Stimulated activated CD4-positive, alpha-beta T cell treated with anti-CD3 and anti-CD28 coated beads, Interleukin-4, amount 100 ng/mL, for 48 hours (primary cell): ENCODE measurements around the gene HOXB5.

Experiments
- DNase-seq, 2 donors: peaks; one replicate each; pipeline ENCODE4 v3.0.0-alpha.2; 2020; ENCODE audit warnings: low read depth in 2 of 2

Gene HOXB5

DNA sequence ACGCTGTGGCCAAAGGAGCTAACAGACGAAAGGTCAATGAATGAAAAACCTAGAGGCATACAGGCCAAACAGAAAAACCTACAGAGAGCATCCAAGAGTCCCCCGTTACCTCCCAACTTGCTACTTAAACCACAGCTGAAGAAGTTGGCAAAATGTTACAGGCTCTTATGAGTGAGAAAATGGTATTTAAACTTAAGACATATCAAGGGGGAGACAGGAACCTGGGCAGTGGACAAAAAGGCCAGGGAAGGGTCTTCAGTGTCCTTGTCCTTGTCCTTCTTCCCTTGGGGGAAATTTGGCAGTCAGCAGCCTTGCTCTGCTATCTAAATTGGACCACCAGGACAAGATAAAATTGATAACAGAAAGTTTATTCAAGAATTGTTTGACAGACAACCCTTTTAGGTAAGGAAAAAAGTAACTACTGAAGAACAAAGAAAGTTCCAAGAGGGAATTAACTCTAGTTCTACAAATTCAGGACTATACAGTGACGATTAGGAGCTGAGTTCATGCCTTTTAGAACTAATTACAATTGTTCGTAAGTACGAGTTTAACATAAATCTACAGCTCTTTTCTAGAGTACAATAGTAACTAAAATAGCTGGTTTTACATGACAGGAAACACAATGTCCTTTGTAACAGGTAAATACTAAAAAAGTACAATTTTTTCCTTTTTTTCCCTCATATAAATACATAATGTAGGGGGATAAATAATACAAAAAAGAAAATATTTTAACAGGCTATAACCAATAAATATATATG lies 44.9 kb downstream of the HOXB5 start:
- no peak for DNase-seq

DNA sequence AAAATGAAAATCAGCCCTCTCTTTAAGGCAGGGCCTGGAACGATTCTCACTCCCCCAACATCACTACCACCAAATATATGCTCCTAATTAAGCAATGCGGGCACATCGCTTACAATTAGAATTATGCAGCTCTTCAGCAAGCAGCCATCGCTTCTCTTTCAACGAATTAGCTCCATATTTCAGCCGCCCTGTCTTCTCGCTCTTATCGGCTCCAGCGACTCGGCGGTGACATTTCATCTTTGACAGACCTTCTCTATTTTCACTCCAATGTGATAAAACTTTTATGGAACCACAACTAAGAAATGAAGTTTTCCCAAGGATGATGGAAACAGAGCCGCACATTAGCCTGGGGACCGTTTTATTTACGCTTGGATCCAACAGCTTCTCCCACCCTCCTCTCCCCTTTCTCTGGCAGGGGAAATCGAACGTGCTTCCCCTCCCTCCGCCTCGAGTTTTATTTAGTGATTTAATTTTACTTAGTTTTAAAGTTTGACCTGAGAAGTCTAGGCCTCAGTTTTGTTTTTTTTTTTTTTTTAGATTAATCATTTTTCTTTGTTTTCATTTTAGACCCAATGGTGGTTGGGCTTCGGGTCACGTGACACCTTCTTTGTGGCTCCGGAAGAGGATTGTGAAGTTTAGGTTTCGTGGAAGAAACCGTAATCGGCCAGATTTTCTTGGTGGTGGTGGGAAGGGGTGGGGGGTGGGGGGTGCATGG lies 45.6 kb downstream of the HOXB5 start:
- DNase-seq = peak in 1 of 2 donors; percentile 24

DNA sequence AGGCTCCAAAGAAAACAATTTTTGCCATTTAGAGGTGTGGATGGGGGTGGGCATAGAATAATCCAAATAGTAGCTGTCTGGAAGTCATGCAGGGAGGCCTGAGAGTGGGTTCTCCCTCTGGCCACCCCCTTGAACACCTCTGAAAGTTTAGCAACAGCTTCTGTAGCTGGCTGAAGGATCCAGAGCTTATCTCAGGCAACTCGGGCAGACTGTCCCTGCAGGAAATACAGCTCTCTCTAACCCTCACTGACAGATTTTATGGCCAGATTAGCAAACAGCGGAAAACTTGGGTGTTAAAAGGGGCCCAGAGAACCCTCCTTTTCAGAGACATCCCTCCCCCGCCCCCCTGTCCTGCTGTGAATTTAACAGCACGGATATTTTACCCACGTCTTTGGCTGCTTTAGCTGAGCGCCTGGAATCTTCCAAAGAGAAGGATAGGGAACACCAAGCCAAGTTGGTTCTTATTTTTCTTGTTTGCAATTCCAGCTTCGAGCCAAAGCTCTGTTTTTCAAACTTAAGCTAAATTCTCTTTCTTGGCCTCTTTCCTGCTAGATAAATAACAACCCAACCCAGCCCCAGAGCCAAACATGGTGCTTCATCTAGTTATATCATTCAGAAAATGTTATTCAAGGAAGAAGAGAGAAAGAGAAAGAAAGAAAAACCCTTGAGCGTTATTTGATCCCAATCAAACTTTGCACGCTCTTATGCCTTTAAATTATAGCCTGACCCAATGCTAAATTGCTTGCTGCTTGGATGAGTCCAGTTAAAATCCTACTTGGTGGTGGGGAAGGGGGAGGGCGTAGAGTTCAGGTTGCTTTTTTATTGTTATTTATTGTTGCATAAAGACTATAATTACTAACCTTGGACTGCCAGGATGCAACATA lies 46.4 kb downstream of the HOXB5 start:
- no peak for DNase-seq

DNA sequence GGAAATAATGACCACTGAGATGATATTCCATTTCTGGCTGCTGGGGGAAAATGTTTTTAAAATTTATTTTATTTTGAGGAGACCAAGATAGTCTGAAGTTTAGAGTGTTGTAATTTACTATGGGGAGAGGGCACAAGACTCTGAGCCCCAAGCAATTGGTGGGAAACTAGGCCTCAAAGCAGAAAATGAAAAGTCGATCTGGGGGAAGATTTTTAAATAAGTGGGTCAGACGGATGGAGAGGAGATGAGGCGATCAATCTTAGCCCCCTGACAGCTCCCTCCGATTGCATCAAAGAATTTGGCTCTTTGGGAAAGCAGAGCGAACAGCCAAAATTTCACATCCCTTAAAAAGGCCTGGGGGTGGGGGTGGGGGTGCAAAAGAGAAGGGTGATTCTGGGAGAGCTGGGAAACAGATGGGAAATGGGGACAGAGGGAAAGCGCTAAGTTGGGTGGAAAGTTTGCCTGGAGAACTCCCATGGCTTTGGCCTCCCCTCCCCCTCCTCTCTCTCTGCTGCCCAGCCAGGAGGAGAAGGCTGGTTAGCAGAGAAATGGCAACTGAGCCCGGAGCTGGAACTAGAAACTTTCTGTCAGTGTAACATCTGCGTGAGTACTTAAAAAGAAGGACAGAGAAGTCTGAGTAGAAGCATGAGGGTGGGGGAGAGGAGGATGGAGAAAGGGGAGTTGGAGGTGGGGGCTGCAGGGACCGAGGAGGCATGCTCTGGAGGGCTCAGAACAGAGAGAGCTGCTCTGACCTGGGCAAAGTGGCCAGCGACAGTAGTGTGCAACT lies 47.2 kb downstream of the HOXB5 start:
- no peak for DNase-seq

DNA sequence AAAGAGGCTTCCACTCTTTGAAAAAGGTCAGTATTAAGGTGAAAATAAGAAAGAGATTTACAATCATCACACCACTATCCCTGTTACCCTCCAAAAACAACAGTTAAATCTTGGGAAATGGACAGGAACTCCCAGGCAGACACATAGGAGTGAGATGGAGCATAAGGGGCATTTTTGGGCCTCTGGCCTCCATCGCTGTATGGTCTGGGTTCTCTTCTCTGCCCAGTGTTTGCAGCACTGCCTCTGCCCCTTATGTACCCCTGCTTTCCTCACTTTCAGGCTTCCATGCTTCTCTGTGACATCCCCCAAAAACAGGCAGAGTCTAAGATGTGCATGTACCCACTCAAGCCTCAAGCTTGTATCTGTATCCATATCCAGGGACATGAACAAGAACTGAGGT lies 48.0 kb downstream of the HOXB5 start:
- DNase-seq = no peak

DNA sequence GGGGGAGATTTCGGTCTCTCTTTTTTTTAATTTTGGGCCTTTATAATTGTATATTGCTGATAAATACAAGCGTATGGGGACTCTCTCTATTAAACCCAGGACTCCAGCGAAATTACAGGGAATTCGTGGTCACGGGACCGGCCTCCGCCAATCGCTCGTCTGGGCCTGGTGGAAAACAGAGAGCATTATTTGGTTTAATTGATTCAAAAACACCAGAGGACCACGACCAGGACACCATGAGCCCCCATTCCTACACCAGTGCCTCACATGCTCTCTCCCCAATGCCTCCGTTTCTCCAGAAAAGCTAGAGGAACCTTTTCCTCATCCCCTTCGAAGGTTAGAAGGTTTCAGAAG lies 48.6 kb downstream of the HOXB5 start, which contains the start of gene HOXB2:
TSS of gene HOXB2 (minus strand) at position 88 of the 354 bp plus-strand sequence. CDS start 198 bp downstream, outside the sequence.
- no peak for DNase-seq

DNA sequence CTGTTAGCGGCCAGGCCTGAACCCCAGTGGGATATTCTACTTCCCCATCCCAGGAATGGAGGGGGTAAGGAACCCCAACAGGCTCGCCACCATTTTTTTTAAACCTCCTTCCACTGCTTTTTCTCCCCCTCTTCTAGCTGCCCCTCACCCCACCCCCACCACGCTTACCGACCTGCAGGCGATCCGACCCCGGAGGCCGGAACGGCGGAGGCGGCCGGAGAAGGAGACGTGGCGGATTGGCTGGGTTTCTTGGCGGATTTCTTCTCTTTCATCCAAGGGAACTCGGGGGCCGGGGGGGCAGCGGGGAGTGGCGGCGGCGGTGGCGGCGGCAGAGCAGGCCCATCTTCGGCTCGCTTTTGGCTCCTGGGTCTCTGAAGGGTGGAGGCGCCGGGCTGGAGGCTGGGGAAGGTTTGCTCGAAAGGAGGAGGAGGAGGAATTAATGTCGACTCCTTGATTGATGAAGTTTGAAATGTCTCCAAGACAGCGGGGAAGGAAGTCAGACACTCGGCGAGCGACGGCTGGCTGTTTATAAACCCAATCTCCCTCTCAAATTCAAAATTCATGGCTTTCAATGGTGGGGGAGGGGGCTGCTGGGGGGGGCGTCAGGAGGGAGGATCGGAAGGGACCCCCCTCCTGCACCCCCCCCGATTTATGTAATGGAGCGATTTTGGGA lies 49.1 kb downstream of the HOXB5 start:
- peak; percentile 23 to 28 for DNase-seq

DNA sequence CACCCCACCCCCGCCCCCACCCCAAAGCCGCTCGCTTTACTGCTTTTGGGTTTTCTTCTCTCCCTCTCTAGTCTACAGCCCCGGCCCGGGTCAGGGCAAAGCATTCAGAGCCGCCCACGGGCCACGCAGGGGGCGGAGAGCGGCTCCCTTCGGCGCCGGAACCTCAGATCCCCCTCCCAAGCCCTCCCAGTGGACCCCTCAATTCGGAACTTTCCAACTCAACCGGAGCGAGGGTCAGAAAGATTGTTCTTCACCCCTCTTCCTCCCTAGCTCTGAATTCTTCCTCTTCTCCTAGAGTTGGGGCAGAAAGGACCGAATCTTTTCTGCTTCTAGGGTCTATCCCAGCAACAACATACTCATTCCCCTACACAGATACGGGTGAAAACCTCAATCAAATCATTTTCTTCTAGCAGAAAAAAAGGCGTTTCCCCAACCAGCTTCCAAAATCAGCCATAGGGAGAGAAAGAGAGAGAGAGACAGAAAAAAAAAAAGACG lies 49.7 kb downstream of the HOXB5 start:
- DNase-seq = peak; percentile 43 to 47

DNA sequence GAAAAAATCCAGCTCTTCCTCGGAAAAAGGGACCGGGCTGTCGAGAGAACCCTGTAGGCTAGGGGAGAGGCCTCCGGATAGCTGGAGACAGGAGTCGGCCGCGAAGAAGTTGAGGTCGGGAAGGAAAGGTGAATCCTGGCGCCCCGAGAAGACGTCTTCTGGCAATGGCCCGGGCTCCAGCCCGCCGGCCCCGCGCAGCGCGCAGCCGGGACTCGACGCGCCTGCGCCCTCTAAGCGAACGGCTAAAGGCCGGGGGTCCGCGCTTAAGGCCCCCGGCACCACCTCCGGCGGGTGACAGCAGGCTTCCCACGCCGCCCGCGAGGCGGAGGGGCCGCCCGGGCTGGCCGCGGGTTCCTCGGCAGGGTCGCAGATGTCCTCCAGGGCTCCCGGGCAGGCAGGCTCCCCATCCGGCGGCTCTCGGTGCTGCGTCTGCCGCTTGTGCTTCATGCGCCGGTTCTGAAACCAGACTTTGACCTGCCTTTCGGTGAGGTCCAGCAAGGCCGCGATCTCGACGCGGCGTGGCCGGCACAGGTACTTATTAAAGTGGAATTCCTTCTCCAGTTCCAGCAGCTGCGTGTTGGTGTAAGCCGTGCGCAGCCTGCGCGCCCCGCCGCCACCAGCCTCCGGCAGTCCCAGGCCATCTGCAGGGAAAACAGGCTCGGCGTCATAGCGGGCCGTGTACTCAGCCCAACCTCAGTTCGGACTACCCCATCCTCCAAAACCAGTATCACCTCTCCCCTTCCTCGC lies 50.3 kb downstream of the HOXB5 start:
- peak; percentile 31 to 56 for DNase-seq

DNA sequence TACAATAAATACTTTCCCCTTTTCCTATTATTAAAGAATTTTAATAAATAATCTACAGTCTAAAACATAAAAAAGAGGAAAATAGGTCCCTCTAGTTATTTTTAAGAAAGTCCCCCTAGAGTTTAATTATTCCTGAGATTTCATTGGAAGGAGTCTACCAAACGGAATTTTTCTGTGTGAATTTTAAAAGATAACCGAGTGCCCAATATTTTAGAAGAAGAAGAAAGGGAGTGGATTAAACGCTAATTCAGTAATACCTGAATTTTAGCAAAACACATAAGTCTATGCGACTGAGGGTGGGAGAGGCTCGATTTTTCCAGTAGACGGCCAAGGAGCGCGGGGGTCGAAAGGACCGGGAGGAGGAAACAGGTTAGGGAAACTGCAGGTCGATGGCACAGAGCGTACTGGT lies 50.9 kb downstream of the HOXB5 start:
- DNase-seq = no peak

DNA sequence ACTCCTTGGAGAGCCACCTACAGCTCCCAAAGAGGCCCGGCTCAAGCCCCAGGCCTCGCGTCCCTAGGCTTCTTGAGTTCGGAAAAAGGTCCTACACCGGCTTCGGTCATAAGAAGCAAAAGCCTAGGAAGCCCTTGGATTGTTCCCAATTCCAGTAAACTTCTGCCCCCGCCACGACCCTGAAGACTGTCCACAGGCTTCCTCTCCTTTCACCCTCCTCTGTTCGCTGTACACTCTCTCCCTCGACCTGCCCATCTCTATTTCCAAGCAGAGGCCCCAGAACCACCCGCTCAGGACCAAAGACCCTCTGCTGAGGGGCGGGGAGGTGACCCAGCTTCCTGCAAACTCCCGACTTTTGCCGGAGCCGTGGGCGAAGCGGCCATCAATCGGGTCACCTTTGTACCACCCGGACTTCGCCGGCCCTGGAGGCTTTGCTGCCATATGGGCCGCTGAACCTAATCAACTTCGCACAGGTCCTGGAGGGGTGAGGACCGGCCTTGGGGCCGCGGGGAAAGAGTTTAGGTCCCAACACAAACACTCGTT lies 51.4 kb downstream of the HOXB5 start:
- DNase-seq = no peak

DNA sequence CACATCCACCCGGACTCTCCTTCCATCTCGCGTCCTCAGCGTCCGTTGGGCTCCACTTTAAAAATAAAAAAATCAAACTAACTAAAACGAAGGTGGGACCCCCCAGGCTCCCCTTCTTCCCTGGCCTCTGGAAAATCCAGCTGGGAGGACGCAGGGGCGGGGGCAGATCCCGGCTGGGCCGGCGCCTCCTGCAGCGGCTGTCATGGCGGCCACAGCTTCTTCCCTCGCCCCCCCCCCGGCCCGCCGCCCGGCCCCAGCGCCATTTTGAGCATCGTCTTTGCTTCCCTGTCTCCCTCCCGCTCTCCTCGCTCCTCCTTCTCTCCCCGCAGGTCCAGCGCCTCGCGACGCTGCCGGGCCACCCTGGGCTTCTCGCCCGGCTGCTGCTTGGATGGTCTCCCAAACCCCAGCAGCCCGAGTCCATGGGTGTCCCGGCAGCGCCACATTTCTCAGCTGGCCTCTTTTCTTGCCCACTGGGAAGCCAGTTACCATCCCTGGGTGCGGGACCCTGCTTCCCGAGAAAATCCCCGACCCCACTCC lies 51.9 kb downstream of the HOXB5 start:
- peak; percentile 32 to 42 for DNase-seq
